Mesenchymal stem cell (in vitro differentiated cells and primary cell): ENCODE data around the gene TMEM86B.

Experiments used
- DNase-seq: peaks from one replicate; pipeline ENCODE4 v3.0.0-alpha.2; 2013
- H2AFZ ChIP-seq: one replicate; pipeline ENCODE4 v1.6.1; 2013; ENCODE audit warnings: low read depth, mild to moderate bottlenecking, control low read depth, inconsistent platforms, low read length, moderate library complexity
- H2AK5ac ChIP-seq: 2 replicates; pipeline ENCODE4 v1.6.1; 2013; ENCODE audit warnings: low read length, moderate library complexity, mild to moderate bottlenecking, inconsistent platforms; ENCODE audit not compliant: severe bottlenecking
- H2BK120ac ChIP-seq: one replicate; pipeline ENCODE4 v1.6.1; 2013; ENCODE audit warnings: low read depth, mild to moderate bottlenecking, inconsistent platforms, low read length, moderate library complexity
- H2BK12ac ChIP-seq, 2 experiments: one replicate each; pipeline ENCODE4 v1.6.1; 2013; ENCODE audit warnings: inconsistent platforms in 2 of 2, low read length in 2 of 2, mild to moderate bottlenecking in 2 of 2, moderate library complexity in 2 of 2, control low read depth in 1 of 2
- H2BK15ac ChIP-seq: one replicate; pipeline ENCODE4 v1.6.1; 2013; ENCODE audit warnings: mild to moderate bottlenecking, low read depth, inconsistent platforms; ENCODE audit not compliant: poor library complexity, severe bottlenecking
- H2BK5ac ChIP-seq: 2 replicates; pipeline ENCODE4 v1.6.1; 2013; ENCODE audit warnings: low read depth, mild to moderate bottlenecking, low read length, control low read depth, inconsistent platforms; ENCODE audit not compliant: poor library complexity, severe bottlenecking
- H3K14ac ChIP-seq, 2 experiments: one replicate each; pipeline ENCODE4 v1.6.1; 2013; ENCODE audit warnings: inconsistent platforms in 2 of 2, low read length in 2 of 2, control low read depth in 1 of 2, mild to moderate bottlenecking in 1 of 2, moderate library complexity in 1 of 2
- H3K18ac ChIP-seq, 2 experiments: one replicate each; pipeline ENCODE4 v1.6.1; 2013; ENCODE audit warnings: inconsistent platforms in 2 of 2, low read length in 2 of 2, control low read depth in 1 of 2, low read depth in 1 of 2, mild to moderate bottlenecking in 1 of 2
- H3K23ac ChIP-seq, 2 experiments: one replicate each; pipeline ENCODE4 v1.6.1; 2013; ENCODE audit warnings: inconsistent platforms in 2 of 2, low read length in 2 of 2, mild to moderate bottlenecking in 2 of 2, moderate library complexity in 2 of 2, control low read depth in 1 of 2
- H3K27ac ChIP-seq: 2 replicates; pipeline ENCODE4 v1.5.1; 2013; ENCODE audit warnings: mild to moderate bottlenecking, moderate library complexity, low read length, control low read depth, inconsistent platforms; ENCODE audit not compliant: poor library complexity, severe bottlenecking
- H3K27me3 ChIP-seq, 2 experiments: 2 replicates each; pipeline versions ENCODE4 v1.6.1 to v1.7.0; 2013; ENCODE audit warnings: low read length in 2 of 2, mild to moderate bottlenecking in 2 of 2, moderate library complexity in 2 of 2, control low read depth in 1 of 2, inconsistent platforms in 1 of 2; ENCODE audit not compliant: control insufficient read depth in 1 of 2, insufficient read depth in 1 of 2
- H3K36me3 ChIP-seq, 2 experiments: 2 replicates each; pipeline versions ENCODE4 v1.6.1 to v1.7.0; 2013; ENCODE audit warnings: low read length in 2 of 2, control low read depth in 1 of 2, inconsistent platforms in 1 of 2, low read depth in 1 of 2, mild to moderate bottlenecking in 1 of 2; ENCODE audit not compliant: insufficient read depth in 2 of 2, control insufficient read depth in 1 of 2
- H3K4ac ChIP-seq, 2 experiments: one replicate each; pipeline ENCODE4 v1.6.1; 2013; ENCODE audit warnings: inconsistent platforms in 2 of 2, low read length in 2 of 2, mild to moderate bottlenecking in 2 of 2, moderate library complexity in 2 of 2, control low read depth in 1 of 2, low read depth in 1 of 2
- H3K4me1 ChIP-seq: 2 replicates; pipeline ENCODE4 v1.6.1; 2013; ENCODE audit warnings: low read depth, low read length, control low read depth; ENCODE audit not compliant: control insufficient read depth, insufficient read depth
- H3K4me2 ChIP-seq: 2 replicates; pipeline ENCODE4 v1.6.1; 2013; ENCODE audit warnings: low read length, mild to moderate bottlenecking, inconsistent platforms; ENCODE audit not compliant: poor library complexity, severe bottlenecking
- H3K4me3 ChIP-seq, 2 experiments: 2 replicates each; pipeline versions ENCODE4 v1.5.1 to v1.7.0; 2013; ENCODE audit warnings: low read length in 2 of 2, mild to moderate bottlenecking in 2 of 2, control low read depth in 1 of 2, low read depth in 1 of 2; ENCODE audit not compliant: insufficient read depth in 1 of 2
- H3K79me1 ChIP-seq: replicated peaks from 2 replicates; pipeline ENCODE4 v1.6.1; 2013; ENCODE audit warnings: mild to moderate bottlenecking, control low read depth, low read length, inconsistent platforms; ENCODE audit not compliant: poor library complexity, severe bottlenecking
- H3K9ac ChIP-seq: 2 replicates; pipeline ENCODE4 v1.7.0; 2013; ENCODE audit warnings: mild to moderate bottlenecking, low read length, moderate library complexity
- H3K9me3 ChIP-seq: 2 replicates; pipeline ENCODE4 v1.7.0; 2013; ENCODE audit warnings: mild to moderate bottlenecking, low read length; ENCODE audit not compliant: control insufficient read depth
- H4K8ac ChIP-seq: one replicate; pipeline ENCODE4 v1.6.1; 2013; ENCODE audit warnings: inconsistent platforms, mild to moderate bottlenecking, low read length, moderate library complexity
- H4K91ac ChIP-seq: one replicate; pipeline ENCODE4 v1.6.1; 2013; ENCODE audit warnings: mild to moderate bottlenecking, low read length, inconsistent platforms
- WGBS: methylation state at CpG from one replicate; pipeline ENCODE4 v1.1.7; 2013; ENCODE audit warnings: mixed read lengths; 5-methylcytosine and 5-hydroxymethylcytosine counted together

The TMEM86B gene

DNA sequence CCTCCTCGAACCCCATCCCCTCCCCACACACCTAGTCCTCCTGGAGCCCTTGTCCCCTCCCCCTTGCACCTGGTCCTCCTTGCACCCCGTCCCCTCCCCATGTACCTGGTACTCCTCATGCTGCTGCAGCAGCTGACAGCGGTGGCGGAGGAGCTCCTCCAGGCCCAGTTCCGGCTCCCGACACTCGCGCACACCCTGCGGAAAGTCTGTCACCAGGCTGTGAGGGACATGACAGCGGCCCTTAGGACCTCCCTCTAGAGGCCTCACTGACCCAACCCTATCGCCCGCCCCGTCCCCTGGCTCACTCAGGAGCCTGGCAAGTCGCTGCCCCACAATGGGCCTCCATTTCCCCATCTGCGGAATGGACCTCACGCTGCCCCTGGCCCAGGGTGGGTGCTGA lies 36.6 kb upstream of the TMEM86B start:
- H2AK5ac ChIP-seq = no peak overlapping the region
- WGBS = 89% methylated on average over 16 of the region's 16 CpGs
- no peak overlapping the region for H3K4me3 ChIP-seq

DNA sequence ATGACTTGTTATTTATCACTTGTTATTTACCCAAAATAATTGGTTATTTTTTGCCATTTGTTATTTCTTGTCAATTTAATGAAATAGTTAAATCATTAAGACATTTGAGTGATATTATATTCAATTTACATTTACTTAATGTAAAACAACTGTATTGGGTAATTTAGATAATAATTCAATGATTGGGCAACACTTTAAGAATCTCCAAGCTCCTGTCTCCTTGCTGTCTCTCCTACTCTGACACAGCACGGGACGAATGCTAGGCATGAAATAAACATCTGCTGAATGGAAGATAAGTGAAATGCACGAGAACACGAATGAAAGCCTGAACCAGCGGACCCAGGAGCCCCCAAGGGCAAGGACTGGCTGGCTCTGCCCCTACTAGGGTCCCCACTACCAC lies 36.0 kb upstream of the TMEM86B start:
- Histone ChIP-seq H2BK15ac (no peak overlapping the region), H3K4me1 (peaks cover 4% of the 10 kb centered on the region), H2AFZ (no peak overlapping the region), H4K8ac (no peak overlapping the region), H3K23ac (no peak overlapping the region), H2BK120ac (no peak overlapping the region), H3K9ac (no peak overlapping the region), H3K14ac (no peak overlapping the region), H3K9me3 (no peaks in the 10 kb centered on the region), H2BK5ac (no peak overlapping the region), H3K4me2 (no peak overlapping the region), H3K4ac (no peak overlapping the region), H3K27me3 (no peaks in the 10 kb centered on the region), H2BK12ac (no peak overlapping the region), H3K4me3 (no peak overlapping the region), H3K18ac (no peak overlapping the region), H2AK5ac (no peak overlapping the region), H3K27ac (no peak overlapping the region), H4K91ac (no peak overlapping the region), H3K79me1 (peaks cover 17% of the 10 kb centered on the region), H3K36me3 (peaks cover 16 to 26% of the 10 kb centered on the region in 2 experiments)
- WGBS = 94% methylated on average over 5 of the region's 5 CpGs
- no peak for DNase-seq

More for the DNA sequence above, 36.6 kb upstream of the TMEM86B start:
- H3K4me2 ChIP-seq = no peak overlapping the region
- DNase-seq = no peak
- H4K8ac ChIP-seq = no peak overlapping the region
- H2BK15ac ChIP-seq = no peak overlapping the region
- H2BK120ac ChIP-seq = no peak overlapping the region
- no peak overlapping the region for H3K18ac ChIP-seq
- H3K79me1 ChIP-seq = peaks cover 18% of the 10 kb centered on the region
- H3K9ac ChIP-seq = no peak overlapping the region
- H2AFZ ChIP-seq = no peak overlapping the region
- H3K27ac ChIP-seq = no peak overlapping the region
- H3K4ac ChIP-seq = no peak overlapping the region
- H3K36me3 ChIP-seq = peaks cover 16 to 32% of the 10 kb centered on the region in 2 experiments
- H2BK12ac ChIP-seq = no peak overlapping the region
- no peaks in the 10 kb centered on the region for H3K9me3 ChIP-seq
- H3K27me3 ChIP-seq = no peaks in the 10 kb centered on the region
- H2BK5ac ChIP-seq = no peak overlapping the region
- no peak overlapping the region for H3K23ac ChIP-seq
- H4K91ac ChIP-seq = no peak overlapping the region
- peaks cover 1% of the 10 kb centered on the region for H3K4me1 ChIP-seq
- no peak overlapping the region for H3K14ac ChIP-seq

DNA sequence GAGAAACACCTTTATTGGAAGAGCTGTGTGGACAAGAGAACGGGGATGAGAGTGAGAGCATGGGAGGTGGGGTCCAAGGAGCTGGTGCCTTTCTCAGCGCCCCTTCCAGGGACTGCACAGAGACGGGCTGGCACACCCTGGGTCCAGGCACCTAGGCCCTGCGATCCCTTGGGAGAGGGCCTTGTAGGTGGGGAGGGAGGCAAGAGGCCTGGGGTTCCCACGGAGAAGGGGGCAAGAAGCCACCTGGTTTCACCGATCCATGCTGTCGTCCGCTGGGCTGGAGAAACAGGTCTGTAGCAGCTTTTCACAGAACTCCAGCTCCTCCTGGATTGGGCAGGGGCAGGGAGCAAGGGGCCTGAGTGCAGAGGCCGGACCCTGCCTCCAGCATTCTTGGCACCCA lies 33.8 kb upstream of the TMEM86B start:
- Histone ChIP-seq H2AFZ (no peak overlapping the region), H4K91ac (no peak overlapping the region), H3K23ac (no peak overlapping the region), H3K18ac (no peak overlapping the region), H3K14ac (no peak overlapping the region), H2BK15ac (no peak overlapping the region), H3K4me1 (peaks cover 6% of the 10 kb centered on the region), H3K79me1 (peaks cover 10% of the 10 kb centered on the region), H3K4me3 (no peak overlapping the region), H3K4ac (no peak overlapping the region), H2BK120ac (no peak overlapping the region), H3K27ac (no peak overlapping the region), H2AK5ac (no peak overlapping the region), H4K8ac (no peak overlapping the region), H3K9ac (no peak overlapping the region), H3K27me3 (no peaks in the 10 kb centered on the region), H3K9me3 (no peaks in the 10 kb centered on the region), H3K4me2 (no peak overlapping the region), H2BK12ac (no peak overlapping the region), H3K36me3 (peaks cover 12 to 22% of the 10 kb centered on the region in 2 experiments), H2BK5ac (no peak overlapping the region)
- 98% methylated on average over 9 of the region's 9 CpGs for WGBS
- DNase-seq = no peak

DNA sequence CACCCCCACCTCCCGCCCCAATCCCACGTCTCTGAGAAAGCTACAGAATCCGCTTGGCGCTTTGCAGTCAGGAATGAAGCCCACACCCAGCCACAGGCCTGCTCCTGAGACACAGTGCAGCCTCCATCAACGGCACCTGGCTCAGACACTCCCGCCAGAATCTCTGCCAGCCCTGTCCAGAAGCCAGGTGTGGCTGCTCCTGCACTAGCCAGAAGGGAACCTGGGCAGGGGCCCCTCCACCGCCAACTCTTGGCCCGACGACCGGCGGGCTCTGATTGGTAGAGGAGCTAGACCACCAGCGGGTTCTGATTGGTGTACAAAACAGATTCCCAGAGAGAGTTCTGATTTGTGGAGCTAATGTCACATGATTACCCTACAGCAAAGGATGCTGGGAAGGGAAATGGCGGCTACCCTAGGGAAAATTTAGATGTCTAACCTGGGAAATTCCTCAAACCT lies 33.1 kb upstream of the TMEM86B start:
- peaks cover 12 to 23% of the 10 kb centered on the region in 2 experiments for H3K36me3 ChIP-seq
- no peak overlapping the region for H3K14ac ChIP-seq
- H3K9ac ChIP-seq = no peak overlapping the region
- H3K4me2 ChIP-seq = no peak overlapping the region
- no peak overlapping the region for H3K27ac ChIP-seq
- no peak overlapping the region for H3K4me3 ChIP-seq
- no peak overlapping the region for H2BK120ac ChIP-seq
- no peak for DNase-seq
- no peak overlapping the region for H2AFZ ChIP-seq
- no peaks in the 10 kb centered on the region for H3K27me3 ChIP-seq
- no peak overlapping the region for H3K18ac ChIP-seq
- H3K23ac ChIP-seq = no peak overlapping the region
- H2AK5ac ChIP-seq = no peak overlapping the region
- H2BK5ac ChIP-seq = no peak overlapping the region
- no peak overlapping the region for H2BK12ac ChIP-seq
- no peak overlapping the region for H4K8ac ChIP-seq
- H3K4ac ChIP-seq = no peak overlapping the region
- H4K91ac ChIP-seq = no peak overlapping the region
- 93% methylated on average over 13 of the region's 13 CpGs for WGBS
- H3K9me3 ChIP-seq = no peaks in the 10 kb centered on the region
- H3K4me1 ChIP-seq = peaks cover 13% of the 10 kb centered on the region
- peaks cover 10% of the 10 kb centered on the region for H3K79me1 ChIP-seq
- no peak overlapping the region for H2BK15ac ChIP-seq
